HAP-1 (cell line): Measurements from ENCODE around the gene ATAD1.
"Not testable (repeated sequence)": the region's sequence is repeated elsewhere in the genome, so short reads cannot be mapped to it uniquely, and the experiment has no call there.

Experiments
- DNase-seq, 2 experiments: peaks; one replicate each; pipeline ENCODE4 v3.0.0-alpha.2; 2016 to 2020; ENCODE audit warnings: low spot score in 2 of 2
- H3K27me3 ChIP-seq: fragments of 250-450 bp; sonication (Bioruptor Pico); 2 replicates; pipeline ENCODE4 v1.5.1; 2020; ENCODE audit warnings: low read depth, mild to moderate bottlenecking, moderate library complexity
- H3K36me3 ChIP-seq: fragments of 250-450 bp; sonication (Bioruptor Pico); replicated peaks from 2 replicates; pipeline ENCODE4 v1.5.1; 2020; ENCODE audit warnings: mild to moderate bottlenecking
- H3K4me1 ChIP-seq: fragments of 250-450 bp; sonication (Bioruptor Pico); 2 replicates; pipeline ENCODE4 v1.5.1; 2020; ENCODE audit warnings: mild to moderate bottlenecking
- H3K4me3 ChIP-seq: fragments of 250-450 bp; sonication (Bioruptor Pico); 2 replicates; pipeline ENCODE4 v1.5.1; 2020; ENCODE audit warnings: mild to moderate bottlenecking, moderate library complexity
- H3K9me3 ChIP-seq: fragments of 250-450 bp; sonication (Bioruptor Pico); 2 replicates; pipeline ENCODE4 v1.5.1; 2020; ENCODE audit warnings: mild to moderate bottlenecking, moderate library complexity
- in situ Hi-C: fragments of 300-500 bp; cut with MboI; formaldehyde crosslinking; loops from 3 replicates; pipeline ENCODE4 v1.14.3; 2020; ENCODE audit warnings: low sequenced_read_pairs, inconsistent platforms, mixed read lengths

The ATAD1 gene

GRCh38 chr10:87804939-87805569 lies 13.0 kb downstream of the ATAD1 start:
- H3K9me3 ChIP-seq = peaks cover 8% of the 10 kb centered on the region; the same call in 1 of the 2 replicates
- in situ Hi-C loops = no loop called here
- H3K36me3 ChIP-seq = peaks cover 36% of the 10 kb centered on the region
- DNase-seq = no peak
- H3K4me1 ChIP-seq = no peaks in the 10 kb centered on the region
- no peaks in the 10 kb centered on the region for H3K27me3 ChIP-seq
- H3K4me3 ChIP-seq = no peak overlapping the region

- in situ Hi-C loops = no loop called here
- Histone ChIP-seq H3K4me3 (no peak overlapping the region), H3K4me1 (no peaks in the 10 kb centered on the region), H3K9me3 (peaks cover 14% of the 10 kb centered on the region), H3K27me3 (no peaks in the 10 kb centered on the region), H3K36me3 (peaks cover 38% of the 10 kb centered on the region)
- no peak for DNase-seq
Observed at GRCh38 chr10:87803831-87804230, 14.2 kb downstream of the ATAD1 start.

GRCh38 chr10:87803328-87803727 lies 14.7 kb downstream of the ATAD1 start:
- Histone ChIP-seq H3K4me1 (no peaks in the 10 kb centered on the region), H3K27me3 (no peaks in the 10 kb centered on the region), H3K9me3 (peaks cover 14% of the 10 kb centered on the region), H3K36me3 (peaks cover 33% of the 10 kb centered on the region), H3K4me3 (no peak overlapping the region)
- in situ Hi-C loops = no loop called here
- DNase-seq = no peak

GRCh38 chr10:87801813-87802435 lies 16.1 kb downstream of the ATAD1 start:
- in situ Hi-C loops, DNase-seq, H3K27me3 ChIP-seq, H3K4me1 ChIP-seq, H3K4me3 ChIP-seq: not testable (repeated sequence)
- Histone ChIP-seq H3K36me3 (peaks cover 32% of the 10 kb centered on the region), H3K9me3 (peaks cover 14% of the 10 kb centered on the region)

- no peaks in the 10 kb centered on the region; the same call in 1 of the 2 replicates for H3K4me1 ChIP-seq
- no peaks in the 10 kb centered on the region for H3K27me3 ChIP-seq
- no peak overlapping the region for H3K4me3 ChIP-seq
- peaks cover 21% of the 10 kb centered on the region for H3K36me3 ChIP-seq
- DNase-seq = no peak
- H3K9me3 ChIP-seq = peaks cover 14% of the 10 kb centered on the region
- in situ Hi-C loops = no loop called here
Observed at GRCh38 chr10:87799860-87800259, 18.2 kb downstream of the ATAD1 start.

GRCh38 chr10:87798082-87798481 lies 19.9 kb downstream of the ATAD1 start:
- Histone ChIP-seq H3K4me1 (peaks cover 7% of the 10 kb centered on the region), H3K36me3 (peaks cover 21% of the 10 kb centered on the region), H3K27me3 (no peaks in the 10 kb centered on the region), H3K4me3 (no peak overlapping the region), H3K9me3 (peaks cover 14% of the 10 kb centered on the region)
- DNase-seq = no peak
- in situ Hi-C loops = no loop called here

GRCh38 chr10:87794285-87794684 lies 23.7 kb downstream of the ATAD1 start:
- H3K36me3 ChIP-seq = peaks cover 4% of the 10 kb centered on the region
- no peak overlapping the region for H3K4me3 ChIP-seq
- peaks cover 3% of the 10 kb centered on the region for H3K9me3 ChIP-seq
- H3K27me3 ChIP-seq = no peaks in the 10 kb centered on the region
- peaks cover 7% of the 10 kb centered on the region for H3K4me1 ChIP-seq
- in situ Hi-C loops = no loop called here
- DNase-seq = peak; percentile 50 to 64

GRCh38 chr10:87790185-87790584 lies 27.8 kb downstream of the ATAD1 start:
- Histone ChIP-seq H3K4me3 (no peak overlapping the region), H3K4me1 (peaks cover 7% of the 10 kb centered on the region), H3K36me3 (peaks cover 3% of the 10 kb centered on the region), H3K27me3 (no peaks in the 10 kb centered on the region), H3K9me3 (no peaks in the 10 kb centered on the region)
- no peak for DNase-seq
- in situ Hi-C loops = no loop called here

- DNase-seq = no peak
- H3K27me3 ChIP-seq = no peaks in the 10 kb centered on the region
- in situ Hi-C loops = no loop called here
- H3K4me3 ChIP-seq = no peak overlapping the region
- H3K9me3 ChIP-seq = no peaks in the 10 kb centered on the region
- H3K36me3 ChIP-seq = peaks cover 5% of the 10 kb centered on the region
- H3K4me1 ChIP-seq = no peaks in the 10 kb centered on the region
Observed at GRCh38 chr10:87786421-87786820, 31.6 kb downstream of the ATAD1 start.

GRCh38 chr10:87782721-87783120 lies 35.3 kb downstream of the ATAD1 start:
- Histone ChIP-seq H3K4me1 (no peaks in the 10 kb centered on the region), H3K27me3 (no peaks in the 10 kb centered on the region), H3K36me3 (peaks cover 5% of the 10 kb centered on the region), H3K4me3 (no peak overlapping the region), H3K9me3 (no peaks in the 10 kb centered on the region)
- in situ Hi-C loops = no loop called here
- DNase-seq = no peak

GRCh38 chr10:87781545-87781944 lies 36.5 kb downstream of the ATAD1 start:
- Histone ChIP-seq H3K4me1 (no peaks in the 10 kb centered on the region), H3K36me3 (peaks cover 5% of the 10 kb centered on the region), H3K27me3 (no peaks in the 10 kb centered on the region), H3K9me3 (no peaks in the 10 kb centered on the region), H3K4me3 (no peak overlapping the region)
- DNase-seq = no peak
- in situ Hi-C loops = no loop called here

GRCh38 chr10:87776328-87776727 lies 41.7 kb downstream of the ATAD1 start:
- DNase-seq = no peak
- Histone ChIP-seq H3K36me3 (peaks cover 6% of the 10 kb centered on the region; the same call in 1 of the 2 replicates), H3K4me3 (no peak overlapping the region), H3K27me3 (no peaks in the 10 kb centered on the region), H3K9me3 (no peaks in the 10 kb centered on the region), H3K4me1 (no peaks in the 10 kb centered on the region)
- in situ Hi-C loops = no loop called here

- Histone ChIP-seq H3K36me3 (peaks cover 6% of the 10 kb centered on the region; the same call in 1 of the 2 replicates), H3K9me3 (no peaks in the 10 kb centered on the region), H3K27me3 (no peaks in the 10 kb centered on the region), H3K4me3 (no peak overlapping the region), H3K4me1 (no peaks in the 10 kb centered on the region)
- DNase-seq = no peak
- in situ Hi-C loops = no loop called here
Observed at GRCh38 chr10:87775766-87776165, 42.3 kb downstream of the ATAD1 start.

- Histone ChIP-seq H3K9me3 (no peaks in the 10 kb centered on the region), H3K4me1 (no peaks in the 10 kb centered on the region), H3K27me3 (no peaks in the 10 kb centered on the region), H3K36me3 (0 out of 2 replicates have a peak, but pooled peaks cover 10% of the 10 kb centered on the region), H3K4me3 (no peak overlapping the region)
- peak in 1 of 2 experiments; percentile 16 for DNase-seq
- in situ Hi-C loops = no loop called here
Observed at GRCh38 chr10:87771871-87772500, 46.0 kb downstream of the ATAD1 start.
